DOHH2 (cell line): ENCODE data around the gene ANKRD55.

ENCODE experiments used
- CTCF ChIP-seq: fragments of 200-600 bp; sonication (generic); IDR thresholded peaks from one replicate; pipeline ENCODE4 v1.5.1; 2014; ENCODE audit warnings: antibody characterized with exemption, mild to moderate bottlenecking, low read depth, low read length; ENCODE audit not compliant: poor library complexity, severe bottlenecking
- EZH2phosphoT487 ChIP-seq: fragments of 200-600 bp; sonication (generic); IDR thresholded peaks from 2 replicates; pipeline ENCODE4 v1.6.1; 2017; ENCODE audit warnings: borderline replicate concordance, mild to moderate bottlenecking, antibody characterized with exemption, low read length, moderate library complexity, mixed read lengths

- no peak for TF ChIP-seq CTCF
- TF ChIP-seq EZH2phosphoT487: no peak
Observed at GRCh38 chr5:56106837-56107236, 126.3 kb downstream of the ANKRD55 start.
